PC-3 (cell line): ENCODE measurements around the gene TARM1.

ENCODE experiments used
- CTCF ChIP-seq: fragments of 300-600 bp; sonication (generic); conservative IDR thresholded peaks from 2 replicates; pipeline ENCODE4 v1.5.1; 2017; ENCODE audit warnings: antibody characterized with exemption, low read depth, mild to moderate bottlenecking, low read length
- EZH2 ChIP-seq: fragments of 300-600 bp; sonication (generic); IDR thresholded peaks from one replicate; pipeline ENCODE4 v1.6.1; 2017; ENCODE audit warnings: antibody characterized with exemption, mild to moderate bottlenecking, low read length; ENCODE audit not compliant: unreplicated experiment

DNA sequence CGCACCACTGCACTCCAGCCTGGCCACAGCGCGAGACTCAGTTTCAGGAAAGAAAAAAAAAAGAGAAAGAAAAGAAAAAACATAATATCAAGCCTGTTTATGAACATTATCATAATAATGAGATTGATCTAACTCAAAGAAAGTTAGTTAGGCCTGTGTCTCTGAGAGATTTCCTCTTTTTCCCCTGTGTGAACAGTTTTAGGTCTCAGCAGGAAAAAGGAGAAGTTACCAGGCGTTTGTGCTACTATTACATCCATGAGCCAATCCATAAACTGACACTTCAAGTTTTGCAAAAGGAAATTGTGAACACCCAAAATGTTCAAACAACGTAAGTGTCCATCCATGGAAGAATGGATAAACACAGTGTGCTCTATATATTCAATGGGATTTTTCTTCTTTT lies 3.8 kb downstream of the TARM1 start:
- TF ChIP-seq CTCF (no peak), EZH2 (no peak)
